ENCODE measurements around the gene ANKRD49.

The ANKRD49 gene

DNA sequence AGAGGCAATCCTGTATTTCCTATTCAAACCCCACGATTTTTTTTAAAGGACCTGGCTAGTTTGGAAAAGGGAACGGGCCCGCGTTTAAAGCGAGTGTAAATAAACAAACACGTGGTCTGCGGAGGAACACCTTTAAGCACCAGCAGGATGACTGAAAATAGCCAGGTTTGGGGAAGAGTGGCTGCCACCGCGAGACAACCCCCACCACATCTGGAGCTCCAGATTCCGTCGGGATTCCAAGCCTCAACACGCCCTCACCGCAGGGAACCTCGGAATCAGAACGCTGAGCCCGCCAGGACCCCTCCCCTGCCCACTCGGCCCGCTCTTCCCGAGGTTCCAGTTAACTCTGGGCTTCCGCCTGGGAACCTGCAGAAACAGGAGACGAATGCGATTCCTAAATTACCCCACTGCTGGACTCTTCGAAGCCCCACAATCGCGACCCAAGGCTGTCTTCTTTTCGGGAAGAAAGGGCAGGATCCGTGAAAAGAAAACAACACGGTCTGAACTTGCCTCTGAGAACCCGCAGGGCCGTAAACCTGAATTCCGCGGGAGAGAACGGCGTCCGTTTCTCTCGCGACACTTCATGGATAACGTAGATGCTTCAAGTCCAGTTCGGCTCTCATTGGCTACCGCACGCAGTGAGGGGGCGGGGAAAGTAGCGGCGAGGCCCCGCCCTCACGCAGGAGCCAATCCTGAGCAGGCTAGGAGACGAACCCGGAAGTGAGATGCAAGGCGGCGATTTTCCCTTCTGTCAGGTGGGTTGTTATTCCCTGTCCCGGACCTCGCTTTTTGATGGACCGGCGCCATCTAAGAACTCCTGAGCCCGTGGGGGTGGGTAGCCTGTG is at the start of gene ANKRD49, which contains the start of gene MRE11:
Gene ANKRD49 (plus strand): TSS at position 704 of the 845 bp plus-strand sequence. CDS start 2,710 bp downstream, outside the sequence.
Gene MRE11 (minus strand): TSS at position 564 of the 845 bp plus-strand sequence. CDS start 1,043 bp downstream, outside the sequence.
- TF ChIP-seq, protein P1, sequence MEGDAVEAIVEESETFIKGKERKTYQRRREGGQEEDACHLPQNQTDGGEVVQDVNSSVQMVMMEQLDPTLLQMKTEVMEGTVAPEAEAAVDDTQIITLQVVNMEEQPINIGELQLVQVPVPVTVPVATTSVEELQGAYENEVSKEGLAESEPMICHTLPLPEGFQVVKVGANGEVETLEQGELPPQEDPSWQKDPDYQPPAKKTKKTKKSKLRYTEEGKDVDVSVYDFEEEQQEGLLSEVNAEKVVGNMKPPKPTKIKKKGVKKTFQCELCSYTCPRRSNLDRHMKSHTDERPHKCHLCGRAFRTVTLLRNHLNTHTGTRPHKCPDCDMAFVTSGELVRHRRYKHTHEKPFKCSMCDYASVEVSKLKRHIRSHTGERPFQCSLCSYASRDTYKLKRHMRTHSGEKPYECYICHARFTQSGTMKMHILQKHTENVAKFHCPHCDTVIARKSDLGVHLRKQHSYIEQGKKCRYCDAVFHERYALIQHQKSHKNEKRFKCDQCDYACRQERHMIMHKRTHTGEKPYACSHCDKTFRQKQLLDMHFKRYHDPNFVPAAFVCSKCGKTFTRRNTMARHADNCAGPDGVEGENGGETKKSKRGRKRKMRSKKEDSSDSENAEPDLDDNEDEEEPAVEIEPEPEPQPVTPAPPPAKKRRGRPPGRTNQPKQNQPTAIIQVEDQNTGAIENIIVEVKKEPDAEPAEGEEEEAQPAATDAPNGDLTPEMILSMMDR (IDR thresholded peaks at IDR 0.05; ENCODE audit: low read depth, low read length) = no peak
- TF ChIP-seq MYC (IDR thresholded peaks at IDR 0.05; ENCODE audit: low read depth, low read length) (peak; percentile 88), POLR2A (IDR thresholded peaks at IDR 0.05; ENCODE audit: extremely low read depth, insufficient read length) (peak; percentile 82), MAX (IDR thresholded peaks at IDR 0.05; ENCODE audit: low read depth, low read length) (peak; percentile 98)
- H3K4me3 ChIP-seq (ENCODE audit: low read depth, low read length) = peak within 1 kb of the TSS; percentile 82
- DNase-seq (ENCODE audit: low read depth) = peak; percentile 100

- no peak for DNase-seq (ENCODE audit: low read depth)
- no peak for TF ChIP-seq POLR2A (IDR thresholded peaks at IDR 0.05; ENCODE audit: extremely low read depth, insufficient read length)
- H3K4me3 ChIP-seq (ENCODE audit: low read depth, low read length) = no peak overlapping the region
Observed at GRCh38 chr11:94445641-94446040, 48.1 kb upstream of the ANKRD49 start.

DNA sequence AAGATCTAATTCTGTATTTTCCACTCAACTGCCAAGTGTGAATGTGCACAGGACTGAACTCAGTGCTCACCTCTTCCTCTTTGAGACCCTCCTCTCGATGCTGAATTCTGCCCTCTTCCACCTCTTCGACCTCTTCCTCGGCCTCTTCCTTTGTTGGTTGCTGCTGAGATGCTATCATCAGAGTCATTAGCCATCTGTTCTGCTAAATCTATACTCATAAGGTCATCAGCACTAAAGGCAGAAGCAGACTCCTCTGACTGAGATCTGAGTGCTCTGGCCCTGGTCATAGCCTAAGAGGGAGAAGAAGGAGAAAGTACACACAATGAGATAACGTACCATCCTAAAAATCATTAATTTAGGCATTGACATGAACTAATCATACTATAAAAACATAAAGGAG is 46.6 kb upstream of the ANKRD49 start:
- no peak overlapping the region for H3K4me3 ChIP-seq (ENCODE audit: low read depth, low read length)
- no peak for TF ChIP-seq POLR2A (IDR thresholded peaks at IDR 0.05; ENCODE audit: extremely low read depth, insufficient read length)
- TF ChIP-seq, protein P1 (IDR thresholded peaks at IDR 0.05; ENCODE audit: low read depth, low read length) = no peak
- TF ChIP-seq MAX (IDR thresholded peaks at IDR 0.05; ENCODE audit: low read depth, low read length) = no peak
- TF ChIP-seq MYC (IDR thresholded peaks at IDR 0.05; ENCODE audit: low read depth, low read length) = no peak
- DNase-seq (ENCODE audit: low read depth) = no peak

- DNase-seq (ENCODE audit: low read depth) = no peak
- TF ChIP-seq MYC (IDR thresholded peaks at IDR 0.05; ENCODE audit: low read depth, low read length) = no peak
- TF ChIP-seq, protein P1 (IDR thresholded peaks at IDR 0.05; ENCODE audit: low read depth, low read length) = no peak
- no peak for TF ChIP-seq MAX (IDR thresholded peaks at IDR 0.05; ENCODE audit: low read depth, low read length)
- TF ChIP-seq POLR2A (IDR thresholded peaks at IDR 0.05; ENCODE audit: extremely low read depth, insufficient read length) = no peak
- H3K4me3 ChIP-seq (ENCODE audit: low read depth, low read length) = no peak overlapping the region
Observed at GRCh38 chr11:94449029-94449428, 44.8 kb upstream of the ANKRD49 start.

DNA sequence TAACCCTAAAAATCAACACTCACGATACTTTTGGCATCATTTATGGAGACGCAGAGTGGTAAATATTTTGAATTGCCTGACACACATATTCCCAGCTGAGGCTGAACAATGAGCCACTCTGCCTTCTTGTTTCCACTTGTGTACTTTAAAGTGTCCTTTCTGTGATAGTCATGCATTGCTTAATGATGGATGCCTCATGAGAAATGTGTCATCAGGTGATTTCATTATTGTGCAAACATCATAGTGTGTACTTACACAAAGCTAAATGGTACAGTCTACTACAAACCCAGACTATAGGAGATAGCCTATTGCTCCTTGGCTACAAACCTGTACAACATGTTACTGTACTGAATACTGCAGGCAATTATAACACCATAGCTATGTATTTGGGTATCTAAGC is 44.3 kb upstream of the ANKRD49 start:
- TF ChIP-seq MYC (IDR thresholded peaks at IDR 0.05; ENCODE audit: low read depth, low read length) = no peak
- TF ChIP-seq, protein P1 (IDR thresholded peaks at IDR 0.05; ENCODE audit: low read depth, low read length) = no peak
- no peak for TF ChIP-seq MAX (IDR thresholded peaks at IDR 0.05; ENCODE audit: low read depth, low read length)
- TF ChIP-seq POLR2A (IDR thresholded peaks at IDR 0.05; ENCODE audit: extremely low read depth, insufficient read length) = no peak
- peak; percentile 29 for DNase-seq (ENCODE audit: low read depth)
- no peak overlapping the region for H3K4me3 ChIP-seq (ENCODE audit: low read depth, low read length)

DNA sequence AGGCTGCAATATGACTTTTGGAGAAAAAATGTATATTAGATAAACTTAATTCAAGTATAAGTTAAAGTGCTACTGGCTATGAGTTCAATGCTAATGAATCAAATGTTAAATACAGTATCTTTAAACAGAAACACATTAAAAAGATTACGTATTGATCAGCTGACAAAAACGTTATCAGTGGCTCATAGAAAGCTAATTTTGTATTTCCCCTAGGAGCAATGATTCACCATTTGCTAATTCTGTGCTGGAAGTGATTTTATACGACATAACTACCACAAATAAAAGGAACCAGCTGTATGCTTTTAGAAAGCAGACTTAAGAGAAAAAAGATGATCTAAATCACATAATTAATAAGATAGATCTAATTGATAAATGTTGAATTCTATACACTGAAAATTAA is 43.7 kb upstream of the ANKRD49 start:
- TF ChIP-seq, protein P1 (IDR thresholded peaks at IDR 0.05; ENCODE audit: low read depth, low read length) = no peak
- TF ChIP-seq MAX (IDR thresholded peaks at IDR 0.05; ENCODE audit: low read depth, low read length) (no peak), POLR2A (IDR thresholded peaks at IDR 0.05; ENCODE audit: extremely low read depth, insufficient read length) (no peak), MYC (IDR thresholded peaks at IDR 0.05; ENCODE audit: low read depth, low read length) (no peak)
- no peak for DNase-seq (ENCODE audit: low read depth)
- H3K4me3 ChIP-seq (ENCODE audit: low read depth, low read length) = no peak overlapping the region
